ENCODE results near the gene TMEM132C. TPM values are rescaled to one million over a fixed set of nuclear protein-coding genes. Genes with fewer than 3 reads are reported as not detected.

TMEM132C gene
- polyA plus RNA-seq, 2 of the 4 experiments (the other 2 are of a cell fraction) = not detected

DNA sequence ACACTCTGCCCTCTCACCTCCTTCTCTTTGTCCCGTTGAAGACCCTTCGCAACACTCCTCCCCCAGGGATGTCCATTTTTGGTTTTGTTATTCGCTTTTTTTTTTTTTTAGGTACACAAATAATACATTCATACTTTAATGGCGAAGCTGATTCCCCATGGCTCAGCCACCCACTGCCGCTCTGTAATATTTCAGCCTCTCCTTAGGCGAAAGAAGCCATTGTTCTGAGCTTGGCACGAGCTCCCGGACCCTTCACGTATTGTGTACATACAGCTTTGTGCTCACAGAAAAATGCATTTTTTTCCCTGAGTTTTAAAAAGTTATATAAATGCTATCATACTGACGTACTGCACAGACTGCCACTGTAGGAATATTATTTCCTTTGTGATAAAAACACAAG is 115.0 kb downstream of the TMEM132C start:
- Histone ChIP-seq H3K4me1 (no peaks in the 10 kb centered on the region), H3K4me2 (no peak overlapping the region), H3K27ac (no peak overlapping the region), H3K9me3 (no peaks in the 10 kb centered on the region), H3K4me3 (no peak overlapping the region)
- no peak for DNase-seq (ENCODE audit: low read depth in 1 of 2, low spot score in 1 of 2)
- no peak for FAIRE-seq
- ChIA-PET POLR2A (no interaction called here), CTCF (no interaction called here)
- WGBS (ENCODE audit: missing lambda C conversion rate) = 3% methylated on average over 10 of the region's 10 CpGs
- no peak for ATAC-seq
- no peak for TF ChIP-seq CEBPB (IDR thresholded peaks at IDR 0.05)

DNA sequence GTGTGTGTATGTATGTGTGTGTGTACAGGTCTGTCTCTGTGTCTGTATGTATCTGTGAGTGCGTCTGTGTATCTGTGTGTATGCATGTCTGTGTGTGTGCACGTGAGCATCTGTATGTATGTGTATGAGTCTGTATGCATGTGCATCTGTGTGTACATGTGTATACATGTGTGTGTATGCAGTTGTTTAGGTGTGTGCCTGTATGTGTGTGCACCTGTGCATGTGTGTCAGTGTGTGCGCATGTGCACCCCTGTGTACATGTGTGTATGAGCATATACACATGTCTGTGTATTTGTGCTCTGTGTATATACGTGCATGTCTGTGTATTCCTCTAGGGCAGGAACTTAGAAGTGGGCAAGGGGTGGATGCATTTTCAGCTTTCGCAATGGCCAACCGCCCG is 116.0 kb downstream of the TMEM132C start:
- FAIRE-seq (no peak), ATAC-seq (no peak), DNase-seq (ENCODE audit: low read depth in 1 of 2, low spot score in 1 of 2) (no peak)
- no peaks in the 10 kb centered on the region for H3K9me3 ChIP-seq
- no peaks in the 10 kb centered on the region for H3K4me1 ChIP-seq
- H3K27ac ChIP-seq = no peak overlapping the region
- POLR2A ChIA-PET = no interaction called here
- no peak overlapping the region for H3K4me2 ChIP-seq
- CTCF ChIA-PET = interaction anchor here (1.0 kb wide), 1 partner anchor 11 kb away, joined by 3 read pairs; no protein-coding TSS in a partner anchor
- no peak for TF ChIP-seq POLR2AphosphoS2 (conservative IDR thresholded peaks at IDR 0.05; ENCODE audit: low read length)
- no peak overlapping the region for H3K4me3 ChIP-seq
- 47% methylated on average over 7 of the region's 7 CpGs for WGBS (ENCODE audit: missing lambda C conversion rate)

DNA sequence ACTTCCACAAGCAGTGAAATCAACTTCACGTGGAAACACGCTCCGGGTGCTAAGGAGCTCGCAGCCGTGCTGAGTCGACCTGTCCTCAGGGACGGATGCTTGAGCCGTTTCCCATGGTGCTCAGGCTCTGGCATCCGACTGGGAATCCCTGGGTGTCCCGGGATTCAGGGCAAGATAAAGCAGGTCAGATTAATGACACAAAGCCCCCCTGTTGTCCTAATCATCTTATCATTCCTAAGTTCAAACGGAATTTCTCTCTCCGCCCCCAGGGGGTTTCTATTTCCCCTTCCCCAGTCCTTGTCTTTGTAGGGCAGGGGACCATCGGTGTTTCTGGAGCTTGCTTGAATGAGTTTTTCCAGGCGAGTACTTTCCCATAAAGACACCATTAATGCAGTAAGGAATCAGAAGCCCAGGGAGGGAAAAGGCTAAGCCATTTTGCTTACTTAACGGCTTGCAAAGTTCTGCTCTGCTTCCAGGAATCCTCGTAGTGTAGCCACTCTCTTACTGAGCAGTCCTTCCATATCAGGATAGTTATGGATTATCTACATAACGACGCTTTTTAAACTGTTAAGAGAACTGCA is 116.5 kb downstream of the TMEM132C start:
- FAIRE-seq (no peak), DNase-seq (ENCODE audit: low read depth in 1 of 2, low spot score in 1 of 2) (no peak), ATAC-seq (no peak)
- CTCF ChIA-PET = interaction anchor here (1.0 kb wide), 1 partner anchor 11 kb away, joined by 3 read pairs; no protein-coding TSS in a partner anchor
- Histone ChIP-seq H3K9me3 (no peaks in the 10 kb centered on the region), H3K27ac (no peak overlapping the region), H3K4me3 (no peak overlapping the region), H3K4me2 (no peak overlapping the region), H3K4me1 (no peaks in the 10 kb centered on the region)
- TF ChIP-seq FOSB (CRISPR knock-in tag; IDR thresholded peaks at IDR 0.05) (no peak), RNF2 (IDR thresholded peaks at IDR 0.05; ENCODE audit: borderline replicate concordance, low read depth) (no peak), NR3C1 (IDR thresholded peaks at IDR 0.05) (no peak), POLR2AphosphoS2 (conservative IDR thresholded peaks at IDR 0.05; ENCODE audit: low read length) (no peak), ZFP36 (IDR thresholded peaks at IDR 0.05; ENCODE audit: borderline replicate concordance, partially characterized antibody) (no peak), SREBF2 (IDR thresholded peaks at IDR 0.05) (no peak), JUN (IDR thresholded peaks at IDR 0.05) (no peak), HEYL (CRISPR knock-in tag; IDR thresholded peaks at IDR 0.05) (no peak)
- TF ChIP-seq, protein P1, sequence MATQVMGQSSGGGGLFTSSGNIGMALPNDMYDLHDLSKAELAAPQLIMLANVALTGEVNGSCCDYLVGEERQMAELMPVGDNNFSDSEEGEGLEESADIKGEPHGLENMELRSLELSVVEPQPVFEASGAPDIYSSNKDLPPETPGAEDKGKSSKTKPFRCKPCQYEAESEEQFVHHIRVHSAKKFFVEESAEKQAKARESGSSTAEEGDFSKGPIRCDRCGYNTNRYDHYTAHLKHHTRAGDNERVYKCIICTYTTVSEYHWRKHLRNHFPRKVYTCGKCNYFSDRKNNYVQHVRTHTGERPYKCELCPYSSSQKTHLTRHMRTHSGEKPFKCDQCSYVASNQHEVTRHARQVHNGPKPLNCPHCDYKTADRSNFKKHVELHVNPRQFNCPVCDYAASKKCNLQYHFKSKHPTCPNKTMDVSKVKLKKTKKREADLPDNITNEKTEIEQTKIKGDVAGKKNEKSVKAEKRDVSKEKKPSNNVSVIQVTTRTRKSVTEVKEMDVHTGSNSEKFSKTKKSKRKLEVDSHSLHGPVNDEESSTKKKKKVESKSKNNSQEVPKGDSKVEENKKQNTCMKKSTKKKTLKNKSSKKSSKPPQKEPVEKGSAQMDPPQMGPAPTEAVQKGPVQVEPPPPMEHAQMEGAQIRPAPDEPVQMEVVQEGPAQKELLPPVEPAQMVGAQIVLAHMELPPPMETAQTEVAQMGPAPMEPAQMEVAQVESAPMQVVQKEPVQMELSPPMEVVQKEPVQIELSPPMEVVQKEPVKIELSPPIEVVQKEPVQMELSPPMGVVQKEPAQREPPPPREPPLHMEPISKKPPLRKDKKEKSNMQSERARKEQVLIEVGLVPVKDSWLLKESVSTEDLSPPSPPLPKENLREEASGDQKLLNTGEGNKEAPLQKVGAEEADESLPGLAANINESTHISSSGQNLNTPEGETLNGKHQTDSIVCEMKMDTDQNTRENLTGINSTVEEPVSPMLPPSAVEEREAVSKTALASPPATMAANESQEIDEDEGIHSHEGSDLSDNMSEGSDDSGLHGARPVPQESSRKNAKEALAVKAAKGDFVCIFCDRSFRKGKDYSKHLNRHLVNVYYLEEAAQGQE (IDR thresholded peaks at IDR 0.05) = no peak
- POLR2A ChIA-PET = no interaction called here
- WGBS (ENCODE audit: missing lambda C conversion rate) = 10% methylated on average over 18 of the region's 18 CpGs

DNA sequence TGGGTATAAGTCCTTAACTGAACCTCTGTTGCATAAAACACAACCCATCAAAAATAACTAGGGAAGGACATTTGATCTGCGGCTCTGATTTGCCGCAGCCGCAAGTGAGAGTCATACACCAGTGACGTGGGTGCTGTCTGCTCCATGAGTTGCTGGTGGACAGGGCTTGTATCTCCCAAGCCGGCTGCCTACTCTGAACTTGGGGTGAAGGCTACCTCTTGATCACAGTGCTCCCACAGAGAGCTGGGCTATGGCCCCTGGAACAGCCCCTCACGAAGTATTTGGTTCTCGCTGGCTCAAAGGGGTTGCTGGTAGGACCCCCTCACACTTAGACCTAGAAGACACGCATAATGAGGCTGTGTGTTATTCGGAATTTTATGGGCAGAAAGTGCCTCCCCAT is 118.8 kb downstream of the TMEM132C start:
- WGBS (ENCODE audit: missing lambda C conversion rate) = 36% methylated on average over 9 of the region's 9 CpGs
- no peaks in the 10 kb centered on the region for H3K4me1 ChIP-seq
- ChIA-PET CTCF (no interaction called here), POLR2A (no interaction called here)
- no peak overlapping the region for H3K4me3 ChIP-seq
- FAIRE-seq (no peak), DNase-seq (ENCODE audit: low read depth in 1 of 2, low spot score in 1 of 2) (no peak), ATAC-seq (no peak)
- H3K27ac ChIP-seq = no peak overlapping the region
- no peaks in the 10 kb centered on the region for H3K9me3 ChIP-seq
- no peak for TF ChIP-seq PHF8 (IDR thresholded peaks at IDR 0.05; ENCODE audit: borderline replicate concordance, low read depth)
- TF ChIP-seq HDAC2 (IDR thresholded peaks at IDR 0.05) = no peak
- no peak for TF ChIP-seq FOSL2 (IDR thresholded peaks at IDR 0.05)
- TF ChIP-seq FOSL2 (CRISPR knock-in tag; IDR thresholded peaks at IDR 0.05) = no peak
- TF ChIP-seq MYC (IDR thresholded peaks at IDR 0.05; ENCODE audit: borderline replicate concordance, low read length) = no peak
- TF ChIP-seq, protein P1 (IDR thresholded peaks at IDR 0.05) = no peak
- no peak for TF ChIP-seq EP300 (IDR thresholded peaks at IDR 0.05)
- TF ChIP-seq HOXB5 (CRISPR knock-in tag; IDR thresholded peaks at IDR 0.05) = no peak
- TF ChIP-seq, protein P2, sequence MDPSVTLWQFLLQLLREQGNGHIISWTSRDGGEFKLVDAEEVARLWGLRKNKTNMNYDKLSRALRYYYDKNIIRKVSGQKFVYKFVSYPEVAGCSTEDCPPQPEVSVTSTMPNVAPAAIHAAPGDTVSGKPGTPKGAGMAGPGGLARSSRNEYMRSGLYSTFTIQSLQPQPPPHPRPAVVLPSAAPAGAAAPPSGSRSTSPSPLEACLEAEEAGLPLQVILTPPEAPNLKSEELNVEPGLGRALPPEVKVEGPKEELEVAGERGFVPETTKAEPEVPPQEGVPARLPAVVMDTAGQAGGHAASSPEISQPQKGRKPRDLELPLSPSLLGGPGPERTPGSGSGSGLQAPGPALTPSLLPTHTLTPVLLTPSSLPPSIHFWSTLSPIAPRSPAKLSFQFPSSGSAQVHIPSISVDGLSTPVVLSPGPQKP (IDR thresholded peaks at IDR 0.05; ENCODE audit: low read depth, low read length) = no peak
- TF ChIP-seq MAZ (IDR thresholded peaks at IDR 0.05; ENCODE audit: borderline replicate concordance, low read depth, low read length) = no peak
- H3K4me2 ChIP-seq = no peak overlapping the region
